ENCODE measurements around the gene SPINK13. TPM values are rescaled to one million over a fixed set of nuclear protein-coding genes. Genes with fewer than 3 reads are reported as not detected.

The SPINK13 gene
- total RNA-seq, 4 donors from 2014 or later: not detected

GRCh38 chr5:148229840-148230239, 38.8 kb upstream of the SPINK13 start:
- Histone ChIP-seq H3K27ac (replicated peaks in 1 of 4) (no peak overlapping the region), H3K4me3 (no peak overlapping the region), H3K9me3 (no peaks in the 10 kb centered on the region), H3K27me3 (no peaks in the 10 kb centered on the region), H3K36me3 (no peaks in the 10 kb centered on the region), H3K4me1 (no peaks in the 10 kb centered on the region)
- no peak for DNase-seq (ENCODE audit: extremely low spot score)
- intact Hi-C loops (cut with DNase I): no loop called here
- no peak for TF ChIP-seq CTCF (IDR thresholded peaks at IDR 0.05)
- TF ChIP-seq POLR2AphosphoS5 (IDR thresholded peaks at IDR 0.05): no peak
- no peak for TF ChIP-seq EP300 (IDR thresholded peaks at IDR 0.05)
- TF ChIP-seq POLR2A (IDR thresholded peaks at IDR 0.05; ENCODE audit: low read depth): no peak

- intact Hi-C loops (cut with DNase I): no loop called here
- 95% methylated on average over 7 of the region's 7 CpGs for WGBS
- Histone ChIP-seq H3K27ac (replicated peaks in 1 of 4) (no peak overlapping the region), H3K4me3 (no peak overlapping the region), H3K4me1 (no peaks in the 10 kb centered on the region), H3K27me3 (no peaks in the 10 kb centered on the region), H3K9me3 (no peaks in the 10 kb centered on the region), H3K36me3 (no peaks in the 10 kb centered on the region)
- DNase-seq (ENCODE audit: extremely low spot score): no peak
- TF ChIP-seq POLR2A (IDR thresholded peaks at IDR 0.05; ENCODE audit: low read depth): no peak
- TF ChIP-seq CTCF (IDR thresholded peaks at IDR 0.05): no peak
- no peak for TF ChIP-seq POLR2AphosphoS5 (IDR thresholded peaks at IDR 0.05)
- TF ChIP-seq EP300 (IDR thresholded peaks at IDR 0.05): no peak
These were observed 38.4 kb upstream of the SPINK13 start for GRCh38 chr5:148230240-148230639.

GRCh38 chr5:148237785-148238417, 30.7 kb upstream of the SPINK13 start:
- no peaks in the 10 kb centered on the region for H3K9me3 ChIP-seq
- WGBS: 49% methylated on average over 4 of the region's 4 CpGs
- no peaks in the 10 kb centered on the region for H3K36me3 ChIP-seq
- no peaks in the 10 kb centered on the region for H3K4me1 ChIP-seq
- no peak overlapping the region for H3K27ac ChIP-seq (replicated peaks in 1 of 4)
- TF ChIP-seq CTCF (IDR thresholded peaks at IDR 0.05) (no peak), POLR2AphosphoS5 (IDR thresholded peaks at IDR 0.05) (no peak), POLR2A (IDR thresholded peaks at IDR 0.05; ENCODE audit: low read depth) (no peak), EP300 (IDR thresholded peaks at IDR 0.05) (no peak)
- no peak for DNase-seq (ENCODE audit: extremely low spot score)
- no peaks in the 10 kb centered on the region for H3K27me3 ChIP-seq
- intact Hi-C loops (cut with DNase I): no loop called here
- no peak overlapping the region for H3K4me3 ChIP-seq

- Histone ChIP-seq H3K4me1 (no peaks in the 10 kb centered on the region), H3K36me3 (no peaks in the 10 kb centered on the region), H3K27ac (replicated peaks in 1 of 4) (no peak within 1 kb of the TSS)
These were observed 30.2 kb upstream of the SPINK13 start, which contains the start of gene MARCOL for GRCh38 chr5:148238418-148238794. Gene MARCOL (plus strand): TSS chr5:148238525. CDS start chr5:148238598, 73 bp downstream.

More at GRCh38 chr5:148238418-148238794, 30.2 kb upstream of the SPINK13 start, which contains the start of gene MARCOL:
- intact Hi-C loops (cut with DNase I): no loop called here
- TF ChIP-seq CTCF (IDR thresholded peaks at IDR 0.05): no peak
- no peak for TF ChIP-seq POLR2AphosphoS5 (IDR thresholded peaks at IDR 0.05)
- TF ChIP-seq POLR2A (IDR thresholded peaks at IDR 0.05; ENCODE audit: low read depth): no peak
- TF ChIP-seq EP300 (IDR thresholded peaks at IDR 0.05): no peak
- no peak for DNase-seq (ENCODE audit: extremely low spot score)
- no peak within 1 kb of the TSS for H3K4me3 ChIP-seq
- H3K27me3 ChIP-seq: no peaks in the 10 kb centered on the region
- WGBS: 47% methylated on average over 2 of the region's 2 CpGs
- peaks cover 0 to 3% (median 1%) of the 10 kb centered on the region in 4 donors for H3K9me3 ChIP-seq

Measured in esophagus muscularis mucosa (tissue), 4 donors.